ENCODE results near the gene FAM53B.
A peak's percentile ranks its signal among the peaks of the same experiment; 100 is the strongest.

The FAM53B gene

GRCh38 chr10:124647421-124648130, 96.6 kb downstream of the FAM53B start:
- H3K4me3 ChIP-seq (IDR thresholded peaks at IDR 0.05; ENCODE audit: insufficient read depth, low read depth, low read length): no peak overlapping the region
- H3K36me3 ChIP-seq (ENCODE audit: insufficient read depth): 0 out of 2 replicates have a peak, but pooled peaks cover 4% of the 10 kb centered on the region
- H3K4me1 ChIP-seq (ENCODE audit: low read depth, poor library complexity, severe bottlenecking): peaks cover 71% of the 10 kb centered on the region
- H2AFZ ChIP-seq (ENCODE audit: low read depth): peak overlapping the region; percentile 11; the same call in 1 of the 2 replicates
- peak; percentile 37; the same call in 1 of the 2 replicates for TF ChIP-seq CTCF (conservative IDR thresholded peaks at IDR 0.05; ENCODE audit: low read depth, low read length)
- no peaks in the 10 kb centered on the region for H3K27me3 ChIP-seq (ENCODE audit: insufficient read depth, low read depth)
- H3K27ac ChIP-seq: peak overlapping the region; percentile 99
- no peaks in the 10 kb centered on the region for H4K20me1 ChIP-seq (ENCODE audit: insufficient read depth)
- H3K9ac ChIP-seq: peak overlapping the region; percentile 82
- H3K4me2 ChIP-seq: peak overlapping the region; percentile 99
- peaks cover 13% of the 10 kb centered on the region; the same call in 1 of the 2 replicates for H3K79me2 ChIP-seq (ENCODE audit: insufficient read depth, low read depth)

- Histone ChIP-seq H3K9ac (peak overlapping the region; percentile 82; the same call in 1 of the 2 replicates), H2AFZ (ENCODE audit: low read depth) (no peak overlapping the region), H3K79me2 (ENCODE audit: insufficient read depth, low read depth) (peaks cover 13% of the 10 kb centered on the region; the same call in 1 of the 2 replicates), H4K20me1 (ENCODE audit: insufficient read depth) (no peaks in the 10 kb centered on the region), H3K4me3 (IDR thresholded peaks at IDR 0.05; ENCODE audit: insufficient read depth, low read depth, low read length) (no peak overlapping the region), H3K27me3 (ENCODE audit: insufficient read depth, low read depth) (no peaks in the 10 kb centered on the region), H3K27ac (peak overlapping the region; percentile 99; the same call in 1 of the 2 replicates), H3K4me2 (peak overlapping the region; percentile 99), H3K36me3 (ENCODE audit: insufficient read depth) (0 out of 2 replicates have a peak, but pooled peaks cover 4% of the 10 kb centered on the region), H3K4me1 (ENCODE audit: low read depth, poor library complexity, severe bottlenecking) (peaks cover 68% of the 10 kb centered on the region)
- no peak for TF ChIP-seq CTCF (conservative IDR thresholded peaks at IDR 0.05; ENCODE audit: low read depth, low read length)
Measured at GRCh38 chr10:124646483-124647352, 97.5 kb downstream of the FAM53B start.

- no peaks in the 10 kb centered on the region for H3K27me3 ChIP-seq (ENCODE audit: insufficient read depth, low read depth)
- peaks cover 11% of the 10 kb centered on the region; the same call in 1 of the 2 replicates for H3K79me2 ChIP-seq (ENCODE audit: insufficient read depth, low read depth)
- H3K4me1 ChIP-seq (ENCODE audit: low read depth, poor library complexity, severe bottlenecking): peaks cover 67% of the 10 kb centered on the region
- H3K36me3 ChIP-seq (ENCODE audit: insufficient read depth): 0 out of 2 replicates have a peak, but pooled peaks cover 4% of the 10 kb centered on the region
- no peaks in the 10 kb centered on the region for H4K20me1 ChIP-seq (ENCODE audit: insufficient read depth)
- no peak for TF ChIP-seq CTCF (conservative IDR thresholded peaks at IDR 0.05; ENCODE audit: low read depth, low read length)
- no peak overlapping the region for H3K27ac ChIP-seq
- H3K4me2 ChIP-seq: no peak overlapping the region
- H2AFZ ChIP-seq (ENCODE audit: low read depth): no peak overlapping the region
- no peak overlapping the region for H3K4me3 ChIP-seq (IDR thresholded peaks at IDR 0.05; ENCODE audit: insufficient read depth, low read depth, low read length)
- H3K9ac ChIP-seq: no peak overlapping the region
Measured at GRCh38 chr10:124645467-124646095, 98.6 kb downstream of the FAM53B start.

GRCh38 chr10:124644771-124645415, 99.3 kb downstream of the FAM53B start:
- Histone ChIP-seq H3K79me2 (ENCODE audit: insufficient read depth, low read depth) (peaks cover 10% of the 10 kb centered on the region; the same call in 1 of the 2 replicates), H3K27me3 (ENCODE audit: insufficient read depth, low read depth) (no peaks in the 10 kb centered on the region), H3K27ac (no peak overlapping the region), H2AFZ (ENCODE audit: low read depth) (no peak overlapping the region), H3K4me3 (IDR thresholded peaks at IDR 0.05; ENCODE audit: insufficient read depth, low read depth, low read length) (no peak overlapping the region), H4K20me1 (ENCODE audit: insufficient read depth) (no peaks in the 10 kb centered on the region), H3K36me3 (ENCODE audit: insufficient read depth) (0 out of 2 replicates have a peak, but pooled peaks cover 4% of the 10 kb centered on the region), H3K9ac (no peak overlapping the region), H3K4me1 (ENCODE audit: low read depth, poor library complexity, severe bottlenecking) (peaks cover 60% of the 10 kb centered on the region), H3K4me2 (no peak overlapping the region)
- TF ChIP-seq CTCF (conservative IDR thresholded peaks at IDR 0.05; ENCODE audit: low read depth, low read length): no peak
